Gastrocnemius medialis (tissue), 4 donors: ENCODE results near the gene NCKAP1.

Experiments used
- POLR2A ChIP-seq, 2 donors: fragments of 450-650 bp; IDR thresholded peaks; one replicate each; pipeline ENCODE4 v1.6.1; 2017; ENCODE audit warnings: antibody characterized with exemption in 2 of 2, mild to moderate bottlenecking in 2 of 2, moderate library complexity in 2 of 2
- TF ChIP-seq, protein P1 (sequence below), 5 experiments: fragments of 450-650 bp in 3 of 5; fragments of 200-600 bp in 2 of 5; sonication (generic) in 2 of 5; IDR thresholded peaks in 4 of 5; conservative IDR thresholded peaks in 1 of 5; 1 replicate in 4 of 5; 2 replicates in 1 of 5; pipeline ENCODE4 v1.5.1; 2016 to 2019; ENCODE audit warnings: antibody characterized with exemption in 5 of 5, mild to moderate bottlenecking in 3 of 5, moderate library complexity in 3 of 5

DNA sequence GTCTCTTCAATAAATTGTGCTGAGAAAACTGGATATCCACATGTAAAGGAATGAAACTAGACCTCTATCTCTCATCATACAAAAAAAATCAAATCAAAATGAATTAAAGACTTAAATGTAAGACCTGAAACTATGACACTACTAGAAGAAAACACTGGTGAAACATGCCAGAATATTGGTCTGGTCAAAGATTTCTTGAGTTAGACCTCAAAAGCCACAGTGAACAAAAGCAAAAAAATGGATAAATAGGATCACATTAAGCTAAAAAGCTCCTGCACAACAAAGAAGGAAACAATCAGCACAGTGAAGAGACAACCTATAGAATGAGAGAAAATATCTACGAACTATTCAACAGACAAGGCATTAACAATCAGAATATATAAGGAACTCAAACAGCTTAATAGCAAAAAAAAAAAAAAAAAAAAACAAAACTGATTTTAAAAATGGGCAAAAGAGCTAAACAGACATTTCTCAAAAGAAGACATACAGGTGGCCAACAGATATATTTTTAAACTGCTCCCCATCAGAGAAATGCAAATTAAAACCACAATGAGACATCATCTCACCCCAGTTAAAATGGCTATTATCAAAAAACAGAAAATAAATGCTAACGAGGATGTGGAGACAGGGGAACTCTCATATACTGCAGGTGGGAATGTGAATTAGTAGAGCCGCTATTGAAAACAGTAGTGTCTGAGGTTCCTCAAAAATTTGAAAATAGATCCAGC is 66.3 kb downstream of the NCKAP1 start:
- TF ChIP-seq, protein P1, sequence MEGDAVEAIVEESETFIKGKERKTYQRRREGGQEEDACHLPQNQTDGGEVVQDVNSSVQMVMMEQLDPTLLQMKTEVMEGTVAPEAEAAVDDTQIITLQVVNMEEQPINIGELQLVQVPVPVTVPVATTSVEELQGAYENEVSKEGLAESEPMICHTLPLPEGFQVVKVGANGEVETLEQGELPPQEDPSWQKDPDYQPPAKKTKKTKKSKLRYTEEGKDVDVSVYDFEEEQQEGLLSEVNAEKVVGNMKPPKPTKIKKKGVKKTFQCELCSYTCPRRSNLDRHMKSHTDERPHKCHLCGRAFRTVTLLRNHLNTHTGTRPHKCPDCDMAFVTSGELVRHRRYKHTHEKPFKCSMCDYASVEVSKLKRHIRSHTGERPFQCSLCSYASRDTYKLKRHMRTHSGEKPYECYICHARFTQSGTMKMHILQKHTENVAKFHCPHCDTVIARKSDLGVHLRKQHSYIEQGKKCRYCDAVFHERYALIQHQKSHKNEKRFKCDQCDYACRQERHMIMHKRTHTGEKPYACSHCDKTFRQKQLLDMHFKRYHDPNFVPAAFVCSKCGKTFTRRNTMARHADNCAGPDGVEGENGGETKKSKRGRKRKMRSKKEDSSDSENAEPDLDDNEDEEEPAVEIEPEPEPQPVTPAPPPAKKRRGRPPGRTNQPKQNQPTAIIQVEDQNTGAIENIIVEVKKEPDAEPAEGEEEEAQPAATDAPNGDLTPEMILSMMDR (IDR thresholded peaks at IDR 0.05 in 4 of 5, conservative IDR thresholded peaks at IDR 0.05 in 1 of 5): no peak
- TF ChIP-seq POLR2A (IDR thresholded peaks at IDR 0.05): no peak
